Fibroblast of the aortic adventitia (primary cell): ENCODE measurements around the gene TEKT3. TPM values are rescaled to one million over a fixed set of nuclear protein-coding genes. Genes with fewer than 3 reads are reported as not detected.

Source experiments
- DNase-seq: peaks from one replicate; pipeline ENCODE4 v3.0.0-alpha.2; 2010; ENCODE audit warnings: low read depth
- H3K4me3 ChIP-seq: 2 replicates; pipeline ENCODE4 v1.5.1; 2011; ENCODE audit warnings: low read depth, mild to moderate bottlenecking, control low read depth, low read length, moderate library complexity
- total RNA-seq: library from RNA; depleted of rRNA; stranded (reverse); fragments of >200 nt; gene quantifications from 2 replicates; pipeline ENCODE4 v1.2.3, GENCODE V29; 2012; ENCODE audit warnings: low replicate concordance
- TF ChIP-seq, protein P1 (sequence below): IDR thresholded peaks from 2 replicates; pipeline ENCODE4 v1.5.1; 2011; ENCODE audit warnings: mild to moderate bottlenecking, low read length, control low read depth, inconsistent platforms; ENCODE audit not compliant: insufficient read depth

Gene TEKT3
- total RNA-seq, result 0.63 TPM in 1 of 2 replicates, not detected in the other

DNA sequence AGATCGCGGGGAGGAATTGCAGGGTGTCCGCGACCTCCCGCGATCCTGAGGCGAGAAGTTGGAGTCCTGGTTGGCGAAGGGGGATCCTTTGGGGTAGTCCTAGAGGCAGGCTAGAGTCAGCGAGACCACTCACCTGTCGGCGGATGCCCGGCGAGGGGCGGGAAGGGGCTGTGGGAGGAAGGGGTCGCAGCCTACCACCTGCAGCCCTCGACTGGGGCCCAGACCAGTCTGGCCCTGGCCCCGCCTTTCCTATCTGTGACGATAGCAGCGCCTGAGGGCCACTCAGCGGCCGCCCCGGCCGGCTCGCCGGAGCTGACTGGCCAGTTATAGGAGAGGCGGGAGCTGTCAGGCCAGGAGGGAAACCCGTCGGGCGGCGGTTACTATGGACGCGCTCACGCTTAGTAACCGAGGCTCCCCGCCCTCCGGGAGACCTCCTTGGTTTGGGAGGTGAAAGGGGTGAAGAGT is at the start of gene TEKT3:
TEKT3 (minus strand) TSS at position 213 of the 465 bp plus-strand sequence. CDS start 10,012 bp downstream, outside the sequence.
- peak within 1 kb of the TSS; percentile 57 for H3K4me3 ChIP-seq

DNA sequence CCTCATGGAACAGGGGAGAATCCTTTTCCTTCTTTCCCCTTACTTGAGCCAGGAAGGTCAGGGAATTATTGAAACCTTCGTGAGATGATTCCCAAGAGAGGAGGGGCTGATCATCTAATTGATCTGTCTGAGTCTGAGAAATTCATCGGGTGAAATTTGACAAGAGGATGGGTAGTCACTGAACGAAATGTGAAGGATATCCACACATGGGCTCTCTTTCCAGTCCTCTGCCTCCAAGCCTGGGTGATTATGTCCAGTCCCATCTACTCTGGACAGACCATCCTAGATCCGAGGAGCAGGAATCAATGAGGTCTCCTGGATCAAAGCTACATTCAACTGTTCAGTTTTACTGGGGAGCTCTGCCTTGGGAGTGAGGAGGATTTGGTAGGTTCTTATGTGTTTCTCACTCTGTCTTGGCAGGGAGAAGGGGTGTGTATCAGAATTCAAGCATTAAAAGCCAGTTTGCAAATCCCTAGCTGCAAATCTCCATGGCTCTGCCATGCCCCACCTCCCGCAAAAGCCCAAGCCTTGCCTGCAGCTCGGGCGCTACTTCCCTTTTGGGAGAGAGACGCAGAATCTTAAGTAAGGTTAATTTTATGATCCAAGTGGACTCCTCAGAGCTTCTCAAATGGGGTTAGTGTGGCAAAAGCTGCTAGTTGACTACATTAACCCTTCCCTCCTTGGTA is 47.1 kb upstream of the TEKT3 start:
- TF ChIP-seq, protein P1, sequence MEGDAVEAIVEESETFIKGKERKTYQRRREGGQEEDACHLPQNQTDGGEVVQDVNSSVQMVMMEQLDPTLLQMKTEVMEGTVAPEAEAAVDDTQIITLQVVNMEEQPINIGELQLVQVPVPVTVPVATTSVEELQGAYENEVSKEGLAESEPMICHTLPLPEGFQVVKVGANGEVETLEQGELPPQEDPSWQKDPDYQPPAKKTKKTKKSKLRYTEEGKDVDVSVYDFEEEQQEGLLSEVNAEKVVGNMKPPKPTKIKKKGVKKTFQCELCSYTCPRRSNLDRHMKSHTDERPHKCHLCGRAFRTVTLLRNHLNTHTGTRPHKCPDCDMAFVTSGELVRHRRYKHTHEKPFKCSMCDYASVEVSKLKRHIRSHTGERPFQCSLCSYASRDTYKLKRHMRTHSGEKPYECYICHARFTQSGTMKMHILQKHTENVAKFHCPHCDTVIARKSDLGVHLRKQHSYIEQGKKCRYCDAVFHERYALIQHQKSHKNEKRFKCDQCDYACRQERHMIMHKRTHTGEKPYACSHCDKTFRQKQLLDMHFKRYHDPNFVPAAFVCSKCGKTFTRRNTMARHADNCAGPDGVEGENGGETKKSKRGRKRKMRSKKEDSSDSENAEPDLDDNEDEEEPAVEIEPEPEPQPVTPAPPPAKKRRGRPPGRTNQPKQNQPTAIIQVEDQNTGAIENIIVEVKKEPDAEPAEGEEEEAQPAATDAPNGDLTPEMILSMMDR, result no peak
- H3K4me3 ChIP-seq, result no peak overlapping the region
- DNase-seq, result no peak

More for the DNA sequence above, at the start of gene TEKT3:
- TF ChIP-seq, protein P1, result no peak
- DNase-seq, result peak; percentile 46

DNA sequence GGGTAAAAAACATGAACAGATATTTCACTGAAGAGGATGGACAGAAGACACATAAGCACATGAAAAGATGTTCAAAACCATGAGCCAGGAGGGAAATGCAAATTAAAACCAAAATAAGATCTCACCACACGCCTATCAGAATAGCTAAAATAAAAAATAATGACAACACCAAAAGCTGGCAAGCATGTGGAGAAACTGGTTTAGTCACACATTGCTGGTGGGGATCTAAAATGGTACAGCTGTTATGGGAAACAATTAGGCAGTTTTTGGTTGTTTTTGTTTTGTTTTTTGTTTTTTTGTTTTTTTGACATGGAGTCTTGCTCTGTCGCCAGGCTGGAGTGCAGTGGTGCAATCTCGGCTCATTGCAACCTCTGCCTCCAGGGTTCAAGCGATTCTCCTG is 44.7 kb upstream of the TEKT3 start:
- TF ChIP-seq, protein P1, result no peak
- no peak overlapping the region for H3K4me3 ChIP-seq
- no peak for DNase-seq

DNA sequence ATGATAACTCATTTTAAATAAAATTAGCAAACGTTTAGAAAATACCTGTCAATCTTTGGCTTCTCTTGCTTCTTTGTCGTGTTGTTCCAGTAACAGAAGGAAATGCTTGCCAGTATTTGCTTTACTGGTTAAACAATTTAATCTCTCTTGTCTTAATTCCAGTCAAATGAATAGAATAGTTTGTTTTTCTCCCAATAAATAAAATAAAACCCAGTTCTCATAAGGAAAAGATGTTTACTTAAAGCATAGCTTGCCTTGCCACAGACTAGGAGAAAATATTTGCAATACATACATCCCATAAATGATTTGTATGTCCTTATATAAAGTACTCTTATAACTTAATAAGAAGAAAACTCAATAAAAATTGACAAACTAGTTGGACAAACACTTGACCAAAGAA is 43.9 kb upstream of the TEKT3 start:
- TF ChIP-seq, protein P1, result no peak
- H3K4me3 ChIP-seq, result no peak overlapping the region
- no peak for DNase-seq

DNA sequence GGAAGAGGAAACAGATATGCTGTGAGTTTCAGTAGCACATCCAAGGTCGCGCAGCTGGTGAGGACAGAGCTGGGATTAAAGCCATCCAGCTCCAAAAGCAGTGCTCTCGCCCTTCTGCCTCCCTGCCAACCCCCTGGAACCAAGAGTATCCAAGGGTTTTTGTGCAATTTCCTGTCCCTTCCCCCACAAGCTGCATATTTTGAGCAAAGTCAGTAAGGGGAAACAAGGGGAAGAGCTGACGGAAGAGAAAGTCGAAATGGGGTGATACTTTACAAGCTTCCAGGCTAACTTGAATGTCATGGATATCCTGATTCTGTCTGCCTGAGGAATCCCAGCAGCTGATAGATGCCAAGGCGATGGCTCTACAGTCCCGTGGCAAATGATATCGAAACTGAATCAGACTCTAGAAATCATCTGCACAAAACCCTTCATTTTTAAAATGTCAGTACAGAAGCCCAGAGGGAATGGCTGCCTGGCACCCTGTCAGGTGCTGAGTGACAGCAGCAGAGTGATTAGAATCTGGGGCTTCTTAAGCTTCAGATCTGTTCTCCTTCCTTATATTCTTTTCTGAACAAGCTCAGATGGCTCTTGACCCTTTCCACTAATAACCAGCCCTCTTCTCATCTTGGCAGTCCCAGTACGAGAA is 42.9 kb upstream of the TEKT3 start:
- H3K4me3 ChIP-seq, result peak overlapping the region; percentile 58
- TF ChIP-seq, protein P1, result no peak
- peak; percentile 65 for DNase-seq

DNA sequence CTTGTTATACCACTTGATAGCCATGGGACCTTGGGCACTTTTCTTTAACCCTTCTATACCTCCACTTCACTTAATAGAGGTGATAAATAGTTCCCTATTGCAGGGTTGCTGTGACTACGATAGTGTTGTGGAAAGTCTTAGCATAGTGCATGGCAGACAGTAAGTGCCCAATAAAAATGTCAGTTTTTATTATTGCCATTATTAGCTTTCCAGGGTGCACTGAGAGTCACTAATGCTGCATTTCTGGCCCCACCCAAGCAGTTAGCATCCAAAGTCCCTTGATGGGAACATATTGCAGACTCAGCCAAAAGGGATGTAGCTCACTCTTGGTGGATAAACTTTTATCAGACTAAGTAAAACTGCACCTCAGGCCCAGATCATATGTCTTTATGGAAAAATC is 41.5 kb upstream of the TEKT3 start:
- TF ChIP-seq, protein P1, result no peak
- H3K4me3 ChIP-seq, result no peak overlapping the region
- no peak for DNase-seq
